Measurements from ENCODE around the gene ADAMTSL3. TPM values are rescaled to one million over a fixed set of nuclear protein-coding genes. Genes with fewer than 3 reads are reported as not detected.

ADAMTSL3 gene
- total and polyA plus RNA-seq, 2 of the 4 experiments (the other 2 are of a cell fraction), result under 0.01 to 0.02 TPM

DNA sequence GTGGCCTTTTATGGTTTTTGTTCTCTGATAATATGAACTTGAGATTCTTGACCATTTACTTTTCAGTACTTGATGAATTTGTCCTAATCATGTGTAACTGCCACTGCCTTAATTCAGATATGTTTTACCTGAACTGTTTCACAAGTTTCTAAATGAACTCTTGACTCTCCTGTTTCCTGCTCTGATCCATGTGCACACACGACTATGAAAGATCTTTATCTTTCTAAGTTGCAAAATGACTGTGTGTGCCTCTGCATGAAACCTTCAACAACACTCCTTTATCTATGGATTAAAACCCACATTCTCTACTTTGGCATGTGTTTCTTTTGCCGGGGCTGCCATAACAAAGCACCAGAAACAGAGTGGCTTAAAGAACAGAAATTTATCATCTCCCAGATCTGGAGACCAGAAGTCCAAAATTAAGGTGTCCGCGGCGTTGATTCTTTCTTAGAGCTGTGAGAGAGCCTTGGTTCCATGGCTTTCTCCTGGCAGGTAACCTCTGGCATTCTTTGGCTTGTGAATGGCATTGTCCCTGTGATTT, 275.0 kb downstream of the ADAMTSL3 start:
- no peak overlapping the region for H4K8ac ChIP-seq (ENCODE audit: low read depth in 2 of 2, low read length in 2 of 2)
- H3K4me1 ChIP-seq (ENCODE audit: control insufficient read depth, insufficient read depth, low read length), result no peaks in the 10 kb centered on the region
- no peak overlapping the region for H2BK15ac ChIP-seq (ENCODE audit: low read depth, low read length)
- no peak overlapping the region for H2AK5ac ChIP-seq (ENCODE audit: low read depth, low read length)
- H3K14ac ChIP-seq (replicated peaks; ENCODE audit: low read depth, low read length), result no peak overlapping the region
- no peak overlapping the region for H3K9ac ChIP-seq (ENCODE audit: low read depth, low read length)
- H2AFZ ChIP-seq (replicated peaks; ENCODE audit: low read length, poor library complexity), result no peak overlapping the region
- no peak overlapping the region for H3K4ac ChIP-seq (ENCODE audit: low read depth, low read length)
- intact Hi-C loops (cut with micrococcal nuclease) (no loop called here), dilution Hi-C loops (cut with HindIII; ENCODE audit: low sequenced_read_pairs, unreplicated experiment) (no loop called here), in situ Hi-C loops (cut with MboI; ENCODE audit: low sequenced_read_pairs) (no loop called here)
- no CpG with 5 or more reads among the region's 5 CpGs for WGBS, 2 experiments (ENCODE audit: extremely low coverage in 2 of 2, insufficient read length in 1 of 2)
- H3K56ac ChIP-seq (ENCODE audit: extremely low read depth, insufficient read depth, low read length), result no peak overlapping the region
- no peaks in the 10 kb centered on the region for H3K9me1 ChIP-seq (ENCODE audit: insufficient read depth, low read length)
- no peak overlapping the region for H3K23ac ChIP-seq (ENCODE audit: low read depth, low read length)
- H3K4me2 ChIP-seq (ENCODE audit: low read depth, low read length), result no peak overlapping the region
- H2BK120ac ChIP-seq (ENCODE audit: low read depth, low read length), result no peak overlapping the region
- H3K9me3 ChIP-seq (ENCODE audit: control insufficient read depth, insufficient read depth, low read length), result peaks cover 4% of the 10 kb centered on the region
- no peak overlapping the region for H4K5ac ChIP-seq (ENCODE audit: low read depth, low read length)
- H3K4me3 ChIP-seq (ENCODE audit: insufficient read depth, low read depth, low read length), result no peak overlapping the region
- ATAC-seq (ENCODE audit: low read depth) (no peak), DNase-seq (no peak)
- no peak overlapping the region for H4K91ac ChIP-seq (ENCODE audit: insufficient read depth, low read depth, low read length)
- no peak overlapping the region for H2BK20ac ChIP-seq (ENCODE audit: low read depth, low read length)
- H2AK9ac ChIP-seq (replicated peaks; ENCODE audit: low read depth, low read length, poor library complexity), result no peak overlapping the region
- H3K27ac ChIP-seq (ENCODE audit: insufficient read depth, low read length), result no peak overlapping the region
- H3K36me3 ChIP-seq (ENCODE audit: control insufficient read depth, insufficient read depth, low read length), result no peaks in the 10 kb centered on the region
- no peak overlapping the region for H3K18ac ChIP-seq (ENCODE audit: low read depth, low read length)
- no peaks in the 10 kb centered on the region; the same call in 1 of the 2 replicates for H3K27me3 ChIP-seq (ENCODE audit: control insufficient read depth, insufficient read depth, low read length)
- H2BK5ac ChIP-seq (ENCODE audit: low read depth, low read length, poor library complexity, severe bottlenecking), result no peak overlapping the region
- POLR2A ChIA-PET (ENCODE audit: unreplicated experiment), result no interaction called here
- BruUV-seq (replicated peaks), result no TSS peak
- H4K20me1 ChIP-seq (ENCODE audit: insufficient read depth, low read length), result no peaks in the 10 kb centered on the region
- CTCF ChIA-PET, result no interaction called here
- H3K79me1 ChIP-seq (ENCODE audit: low read depth in 1 of 2, low read length in 2 of 2), result no peaks in the 10 kb centered on the region
- no peak for TF ChIP-seq CHD1 (IDR thresholded peaks at IDR 0.05; ENCODE audit: low read depth, low read length)
- no peak for TF ChIP-seq RFX5 (IDR thresholded peaks at IDR 0.05; ENCODE audit: low read depth, low read length)
- TF ChIP-seq FOS (IDR thresholded peaks at IDR 0.05; ENCODE audit: low read depth, low read length), result no peak
- TF ChIP-seq MXI1 (IDR thresholded peaks at IDR 0.05; ENCODE audit: borderline replicate concordance, low read depth, low read length), result no peak
- TF ChIP-seq NFE2L2 (IDR thresholded peaks at IDR 0.05; ENCODE audit: low read depth, low read length), result no peak
- TF ChIP-seq MAZ (IDR thresholded peaks at IDR 0.05; ENCODE audit: borderline replicate concordance, low read depth, low read length), result no peak
- TF ChIP-seq MAFK (IDR thresholded peaks at IDR 0.05; ENCODE audit: low read depth, low read length), result no peak
